ENCODE measurements around the gene YBX3. TPM values are rescaled to one million over a fixed set of nuclear protein-coding genes. Genes with fewer than 3 reads are reported as not detected.

Gene YBX3
- total RNA-seq, 1 donor from 2014 or later, result 196 TPM

DNA sequence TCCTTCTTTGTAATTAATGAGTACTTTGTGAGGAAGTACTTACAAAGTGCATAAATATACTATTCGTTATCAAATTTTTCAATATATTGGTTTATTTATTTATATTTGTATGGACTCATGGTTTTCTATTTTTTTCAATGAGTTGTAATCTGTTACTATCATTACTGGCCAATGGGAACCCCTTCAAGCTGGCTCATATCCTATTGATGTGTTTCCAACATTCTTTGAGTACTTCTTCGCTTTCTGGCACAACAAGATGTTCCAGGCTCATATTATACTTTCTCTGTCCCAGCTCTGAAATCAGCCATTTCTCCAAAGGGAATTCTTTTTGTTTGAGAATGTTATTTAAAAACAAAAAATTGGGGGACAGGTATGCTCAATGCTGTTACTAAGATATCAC is 17.5 kb downstream of the YBX3 start:
- H3K4me3 Mint-ChIP-seq, result no peak overlapping the region
- no peaks in the 10 kb centered on the region for H3K4me1 Mint-ChIP-seq (ENCODE audit: unreplicated experiment)
- H3K9me3 Mint-ChIP-seq, result no peaks in the 10 kb centered on the region
- H3K27ac Mint-ChIP-seq, result no peak overlapping the region
- TF ChIP-seq, protein P1, sequence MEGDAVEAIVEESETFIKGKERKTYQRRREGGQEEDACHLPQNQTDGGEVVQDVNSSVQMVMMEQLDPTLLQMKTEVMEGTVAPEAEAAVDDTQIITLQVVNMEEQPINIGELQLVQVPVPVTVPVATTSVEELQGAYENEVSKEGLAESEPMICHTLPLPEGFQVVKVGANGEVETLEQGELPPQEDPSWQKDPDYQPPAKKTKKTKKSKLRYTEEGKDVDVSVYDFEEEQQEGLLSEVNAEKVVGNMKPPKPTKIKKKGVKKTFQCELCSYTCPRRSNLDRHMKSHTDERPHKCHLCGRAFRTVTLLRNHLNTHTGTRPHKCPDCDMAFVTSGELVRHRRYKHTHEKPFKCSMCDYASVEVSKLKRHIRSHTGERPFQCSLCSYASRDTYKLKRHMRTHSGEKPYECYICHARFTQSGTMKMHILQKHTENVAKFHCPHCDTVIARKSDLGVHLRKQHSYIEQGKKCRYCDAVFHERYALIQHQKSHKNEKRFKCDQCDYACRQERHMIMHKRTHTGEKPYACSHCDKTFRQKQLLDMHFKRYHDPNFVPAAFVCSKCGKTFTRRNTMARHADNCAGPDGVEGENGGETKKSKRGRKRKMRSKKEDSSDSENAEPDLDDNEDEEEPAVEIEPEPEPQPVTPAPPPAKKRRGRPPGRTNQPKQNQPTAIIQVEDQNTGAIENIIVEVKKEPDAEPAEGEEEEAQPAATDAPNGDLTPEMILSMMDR (conservative IDR thresholded peaks at IDR 0.05), result no peak
- no peaks in the 10 kb centered on the region for H3K27me3 Mint-ChIP-seq
- no peak for DNase-seq (ENCODE audit: extremely low spot score, unreplicated experiment)
- peaks cover 67% of the 10 kb centered on the region for H3K36me3 Mint-ChIP-seq

DNA sequence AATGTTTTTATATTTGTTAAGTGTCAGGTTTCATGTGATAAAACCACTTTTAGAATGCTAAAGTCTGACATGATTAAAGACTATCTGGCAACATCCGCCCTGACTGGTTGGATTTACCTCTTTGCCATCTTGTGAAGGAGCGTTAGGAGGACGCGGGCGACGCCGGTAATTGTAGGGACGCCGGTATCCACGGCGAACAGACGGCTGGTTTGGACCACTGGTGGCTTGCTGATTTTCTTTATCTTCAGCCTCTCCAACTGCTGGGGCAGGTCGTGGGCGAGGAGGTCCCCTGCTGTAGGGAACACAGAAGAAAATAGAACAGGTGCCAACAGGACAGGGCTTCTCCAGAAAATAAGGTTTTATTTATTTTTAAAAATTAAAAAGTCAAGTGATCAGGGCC is 21.3 kb downstream of the YBX3 start:
- H3K4me1 Mint-ChIP-seq (ENCODE audit: unreplicated experiment), result no peaks in the 10 kb centered on the region
- H3K27ac Mint-ChIP-seq, result peak overlapping the region; percentile 13
- TF ChIP-seq, protein P1 (conservative IDR thresholded peaks at IDR 0.05), result no peak
- DNase-seq (ENCODE audit: extremely low spot score, unreplicated experiment), result no peak
- H3K36me3 Mint-ChIP-seq, result peaks cover 61% of the 10 kb centered on the region
- H3K27me3 Mint-ChIP-seq, result no peaks in the 10 kb centered on the region
- no peaks in the 10 kb centered on the region for H3K9me3 Mint-ChIP-seq
- no peak overlapping the region for H3K4me3 Mint-ChIP-seq

DNA sequence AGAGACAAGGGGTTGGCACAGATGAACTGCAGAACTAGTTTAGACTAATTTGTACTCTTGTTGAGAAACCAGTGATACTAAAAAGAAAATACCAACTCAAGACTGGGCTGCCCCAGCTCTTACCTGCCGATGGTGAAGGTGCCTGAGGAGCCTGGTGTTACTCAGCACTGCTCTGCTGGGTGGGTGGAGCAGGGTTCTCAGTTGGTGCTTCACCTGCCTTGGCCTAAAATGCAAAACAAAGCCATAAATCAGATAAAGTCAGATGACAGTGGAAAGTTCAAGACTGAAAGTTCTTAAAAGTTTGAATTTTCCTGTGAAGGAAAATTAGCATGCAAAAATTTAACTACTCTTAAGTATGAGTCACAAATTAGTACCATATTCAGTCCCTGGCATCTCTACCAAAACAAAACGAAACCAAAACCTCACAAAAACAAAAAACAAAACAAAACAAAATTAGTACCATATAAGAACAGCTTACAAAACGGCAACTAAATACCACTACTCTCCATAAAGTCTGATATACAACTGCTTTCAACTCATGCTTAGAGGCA is 21.9 kb downstream of the YBX3 start:
- Mint-ChIP-seq H3K4me1 (ENCODE audit: unreplicated experiment) (no peaks in the 10 kb centered on the region), H3K27me3 (no peaks in the 10 kb centered on the region), H3K36me3 (peaks cover 62% of the 10 kb centered on the region), H3K27ac (peak overlapping the region; percentile 13), H3K4me3 (no peak overlapping the region), H3K9me3 (no peaks in the 10 kb centered on the region)
- TF ChIP-seq, protein P1 (conservative IDR thresholded peaks at IDR 0.05), result no peak
- DNase-seq (ENCODE audit: extremely low spot score, unreplicated experiment), result no peak

DNA sequence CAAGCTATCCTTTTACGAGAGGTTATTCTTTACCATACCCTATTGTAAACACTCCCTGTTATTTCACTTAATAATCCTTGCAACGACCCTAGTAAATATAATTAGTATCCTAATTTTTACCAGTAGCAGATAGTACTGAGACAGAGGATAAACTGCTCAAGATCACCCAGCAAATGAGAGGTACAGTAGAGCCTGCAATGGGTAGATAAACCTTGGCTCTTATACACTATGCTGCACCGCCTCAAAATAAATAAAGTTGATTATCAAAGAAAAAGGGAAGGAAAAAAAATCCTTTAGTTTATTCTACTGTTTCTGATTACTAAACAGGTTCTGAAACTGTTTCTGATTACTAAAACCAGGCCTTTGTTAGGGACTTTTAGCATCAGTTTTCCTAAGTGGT is 22.5 kb downstream of the YBX3 start:
- H3K27me3 Mint-ChIP-seq, result no peaks in the 10 kb centered on the region
- H3K36me3 Mint-ChIP-seq, result peaks cover 62% of the 10 kb centered on the region
- no peak overlapping the region for H3K4me3 Mint-ChIP-seq
- no peak overlapping the region for H3K27ac Mint-ChIP-seq
- DNase-seq (ENCODE audit: extremely low spot score, unreplicated experiment), result no peak
- H3K4me1 Mint-ChIP-seq (ENCODE audit: unreplicated experiment), result no peaks in the 10 kb centered on the region
- TF ChIP-seq, protein P1 (conservative IDR thresholded peaks at IDR 0.05), result no peak
- no peaks in the 10 kb centered on the region for H3K9me3 Mint-ChIP-seq

DNA sequence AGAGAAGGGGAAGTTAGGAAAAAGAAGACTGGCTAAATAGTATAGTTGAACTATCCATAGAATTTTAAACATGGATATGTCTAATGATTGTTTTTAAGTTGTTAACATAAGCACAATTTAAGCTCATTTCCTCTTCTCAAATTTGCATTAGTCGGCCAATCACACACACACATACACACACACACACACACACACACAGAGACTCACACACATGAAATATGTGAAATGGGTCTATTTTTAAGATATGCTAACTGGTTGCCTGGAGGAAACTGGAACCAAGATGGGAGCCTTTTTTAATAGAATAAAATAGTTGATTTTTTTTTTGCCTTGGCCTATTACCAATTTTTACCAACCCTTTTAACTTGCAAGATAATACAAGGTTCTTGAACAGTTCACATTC is 25.3 kb downstream of the YBX3 start:
- no peak for DNase-seq (ENCODE audit: extremely low spot score, unreplicated experiment)
- Mint-ChIP-seq H3K4me3 (no peak overlapping the region), H3K9me3 (no peaks in the 10 kb centered on the region), H3K4me1 (ENCODE audit: unreplicated experiment) (no peaks in the 10 kb centered on the region), H3K27me3 (no peaks in the 10 kb centered on the region), H3K36me3 (peaks cover 71% of the 10 kb centered on the region), H3K27ac (no peak overlapping the region)
- TF ChIP-seq, protein P1 (conservative IDR thresholded peaks at IDR 0.05), result no peak

DNA sequence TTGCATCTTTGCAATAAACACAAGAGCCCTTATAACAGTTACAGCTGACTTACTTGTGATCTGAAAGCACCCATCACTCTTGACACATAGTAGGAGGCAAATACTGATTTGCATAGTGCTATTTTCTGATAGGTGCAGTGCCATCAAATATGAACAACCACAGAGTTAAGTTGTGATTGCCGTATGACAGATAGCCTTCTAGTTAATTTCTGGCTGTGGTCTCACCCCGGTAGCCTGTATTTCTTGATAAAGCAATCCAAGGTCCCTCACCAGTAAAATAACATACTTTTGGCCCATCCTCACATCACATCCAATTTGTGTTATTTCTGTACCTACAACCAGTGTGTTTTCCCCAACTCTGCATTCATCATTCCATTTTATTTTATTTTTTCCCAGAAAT is 26.0 kb downstream of the YBX3 start:
- TF ChIP-seq, protein P1 (conservative IDR thresholded peaks at IDR 0.05), result no peak
- Mint-ChIP-seq H3K4me1 (ENCODE audit: unreplicated experiment) (no peaks in the 10 kb centered on the region), H3K4me3 (no peak overlapping the region), H3K27ac (no peak overlapping the region), H3K36me3 (peaks cover 68% of the 10 kb centered on the region), H3K9me3 (no peaks in the 10 kb centered on the region), H3K27me3 (no peaks in the 10 kb centered on the region)
- no peak for DNase-seq (ENCODE audit: extremely low spot score, unreplicated experiment)
